Gastroesophageal sphincter (tissue), 4 donors: ENCODE measurements around the gene CACNA2D3. TPM values are rescaled to one million over a fixed set of nuclear protein-coding genes. Genes with fewer than 3 reads are reported as not detected.

Source experiments
- ATAC-seq: fragments of 150-250 bp; one replicate; pipeline ENCODE4 v1.9.1; 2016; ENCODE audit warnings: mild to moderate bottlenecking, moderate library complexity
- H3K27ac ChIP-seq, 4 donors: fragments of 200-600 bp; sonication (generic) in 3 of 4; 1 replicate in 3 of 4; 2 replicates in 1 of 4; pipeline ENCODE4 v1.5.1; 2016 to 2019
- H3K27me3 ChIP-seq: fragments of 200-600 bp; sonication (generic); one replicate; pipeline ENCODE4 v1.5.1; 2019
- H3K36me3 ChIP-seq, 2 donors: fragments of 200-600 bp; sonication (generic); one replicate each; pipeline ENCODE4 v1.5.1; 2019; ENCODE audit warnings: control low read depth in 1 of 2
- H3K4me1 ChIP-seq, 3 donors: fragments of 200-600 bp; sonication (generic); 1 replicate in 2 of 3; 2 replicates in 1 of 3; pipeline ENCODE4 v1.5.1; 2016 to 2019; ENCODE audit warnings: control low read depth in 2 of 3
- H3K4me3 ChIP-seq, 2 donors: fragments of 200-600 bp; sonication (generic); one replicate each; pipeline ENCODE4 v1.5.1; 2019; ENCODE audit warnings: mild to moderate bottlenecking in 1 of 2, moderate library complexity in 1 of 2
- H3K9me3 ChIP-seq, 3 donors: fragments of 200-600 bp; sonication (generic); one replicate each; pipeline ENCODE4 v1.5.1; 2017 to 2019; ENCODE audit warnings: control low read depth in 2 of 3
- EP300 ChIP-seq: sonication (generic); formaldehyde crosslinking; IDR thresholded peaks from one replicate; pipeline ENCODE4 v1.6.1; 2017; ENCODE audit warnings: antibody characterized with exemption, mild to moderate bottlenecking
- POLR2A ChIP-seq, 2 donors: fragments of 450-650 bp; IDR thresholded peaks; one replicate each; pipeline ENCODE4 v1.6.1; 2017; ENCODE audit warnings: antibody characterized with exemption in 2 of 2, mild to moderate bottlenecking in 2 of 2, moderate library complexity in 1 of 2
- POLR2AphosphoS5 ChIP-seq: sonication (generic); formaldehyde crosslinking; IDR thresholded peaks from one replicate; pipeline ENCODE4 v1.6.1; 2017; ENCODE audit warnings: antibody characterized with exemption
- WGBS, 2 donors: methylation state at CpG; one replicate each; pipeline ENCODE4 v1.1.5; 2018; ENCODE audit warnings: low coverage in 1 of 2; 5-methylcytosine and 5-hydroxymethylcytosine counted together
- total RNA-seq, 4 donors: library from RNA; depleted of rRNA; stranded (reverse); fragments of >200 nt; gene quantifications; one replicate each; pipeline ENCODE4 v1.1.0, GENCODE V29; 2016
- TF ChIP-seq, protein P1 (sequence below), 4 experiments: fragments of 200-600 bp in 2 of 4; fragments of 450-650 bp in 2 of 4; sonication (generic) in 1 of 4; IDR thresholded peaks; one replicate each; pipeline ENCODE4 v1.5.1; 2017 to 2019; ENCODE audit warnings: antibody characterized with exemption in 4 of 4, mild to moderate bottlenecking in 2 of 4, moderate library complexity in 2 of 4

The CACNA2D3 gene
- total RNA-seq, 4 donors from 2014 or later: 0.94 to 6.5 (median 3.5) TPM

DNA sequence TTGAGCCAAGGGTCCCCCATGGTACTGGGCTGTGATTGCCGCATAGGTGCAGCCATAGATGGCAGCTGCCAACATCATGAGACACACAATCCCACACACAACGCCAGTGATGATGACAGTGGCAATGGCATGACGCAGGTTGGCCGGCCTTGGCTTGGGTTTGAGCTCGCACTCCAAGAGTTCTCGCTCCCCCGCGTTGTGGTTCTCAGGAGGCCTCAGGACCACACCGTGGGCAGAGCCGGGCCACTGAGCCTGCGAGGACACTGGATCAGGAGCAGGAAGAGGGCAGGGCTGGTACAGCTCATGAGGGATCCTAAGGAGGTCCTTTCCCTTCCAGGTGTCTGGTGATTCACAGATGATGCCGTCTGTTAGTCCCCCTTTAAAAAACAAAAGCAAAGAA lies 796.2 kb downstream of the CACNA2D3 start:
- ATAC-seq: no peak
- Histone ChIP-seq H3K36me3 (no peaks in the 10 kb centered on the region), H3K4me1 (no peaks in the 10 kb centered on the region), H3K27ac (no peak overlapping the region), H3K4me3 (no peak overlapping the region), H3K27me3 (no peaks in the 10 kb centered on the region), H3K9me3 (no peaks in the 10 kb centered on the region)
- WGBS, 2 donors: 98 to 100% methylated on average over 1 to 7 of the region's 12 CpGs
- TF ChIP-seq, protein P1, sequence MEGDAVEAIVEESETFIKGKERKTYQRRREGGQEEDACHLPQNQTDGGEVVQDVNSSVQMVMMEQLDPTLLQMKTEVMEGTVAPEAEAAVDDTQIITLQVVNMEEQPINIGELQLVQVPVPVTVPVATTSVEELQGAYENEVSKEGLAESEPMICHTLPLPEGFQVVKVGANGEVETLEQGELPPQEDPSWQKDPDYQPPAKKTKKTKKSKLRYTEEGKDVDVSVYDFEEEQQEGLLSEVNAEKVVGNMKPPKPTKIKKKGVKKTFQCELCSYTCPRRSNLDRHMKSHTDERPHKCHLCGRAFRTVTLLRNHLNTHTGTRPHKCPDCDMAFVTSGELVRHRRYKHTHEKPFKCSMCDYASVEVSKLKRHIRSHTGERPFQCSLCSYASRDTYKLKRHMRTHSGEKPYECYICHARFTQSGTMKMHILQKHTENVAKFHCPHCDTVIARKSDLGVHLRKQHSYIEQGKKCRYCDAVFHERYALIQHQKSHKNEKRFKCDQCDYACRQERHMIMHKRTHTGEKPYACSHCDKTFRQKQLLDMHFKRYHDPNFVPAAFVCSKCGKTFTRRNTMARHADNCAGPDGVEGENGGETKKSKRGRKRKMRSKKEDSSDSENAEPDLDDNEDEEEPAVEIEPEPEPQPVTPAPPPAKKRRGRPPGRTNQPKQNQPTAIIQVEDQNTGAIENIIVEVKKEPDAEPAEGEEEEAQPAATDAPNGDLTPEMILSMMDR (IDR thresholded peaks at IDR 0.05): no peak
- TF ChIP-seq EP300: no peak
- no peak for TF ChIP-seq POLR2AphosphoS5
- no peak for TF ChIP-seq POLR2A (IDR thresholded peaks at IDR 0.05)

DNA sequence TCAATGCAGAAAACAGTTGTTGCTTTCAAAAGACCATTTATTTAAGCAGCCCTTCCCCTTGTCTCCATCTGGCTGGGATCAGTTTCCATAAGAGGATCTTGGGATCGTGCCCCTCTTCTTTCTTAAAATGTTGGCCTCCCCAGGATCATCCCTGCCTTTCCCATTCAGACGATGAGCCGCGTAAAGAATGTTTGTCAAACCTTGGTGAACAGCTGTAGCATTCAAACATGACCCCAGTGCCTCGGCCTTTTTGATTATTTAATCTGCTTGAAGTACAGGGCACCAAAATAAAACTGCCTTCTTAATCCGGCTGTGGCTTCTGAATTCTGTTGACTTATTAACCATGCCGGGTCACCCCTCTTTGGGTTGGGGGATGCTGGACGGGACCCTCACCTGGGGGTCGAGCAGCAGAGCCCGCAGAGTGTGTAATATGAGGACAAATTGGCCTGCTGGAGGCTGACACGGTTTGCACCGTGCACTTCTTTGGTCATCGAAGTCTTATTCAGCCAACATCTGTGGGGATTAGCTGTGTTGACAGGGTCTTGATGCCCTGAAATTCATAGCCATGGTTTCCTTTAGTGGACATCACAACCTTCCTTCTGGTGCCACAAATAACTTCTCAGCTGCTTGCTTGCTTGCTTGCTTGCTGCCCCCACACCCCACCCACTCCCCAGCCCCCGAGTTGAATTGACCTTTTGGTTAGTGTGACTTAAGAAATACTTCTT lies 805.9 kb downstream of the CACNA2D3 start, which contains the start of gene LRTM1:
Gene LRTM1 (minus strand): TSS at position 14 of the 725 bp plus-strand sequence. CDS start 148 bp downstream, outside the sequence.
- H3K27ac ChIP-seq: no peak within 1 kb of the TSS
- no peaks in the 10 kb centered on the region for H3K27me3 ChIP-seq
- WGBS, 2 donors: 20 to 69% methylated on average over 1 to 12 of the region's 14 CpGs
- TF ChIP-seq, protein P1 (IDR thresholded peaks at IDR 0.05): no peak
- TF ChIP-seq EP300: no peak
- no peak for TF ChIP-seq POLR2A (IDR thresholded peaks at IDR 0.05)
- no peak for TF ChIP-seq POLR2AphosphoS5
- H3K4me1 ChIP-seq: no peaks in the 10 kb centered on the region
- no peak for ATAC-seq
- H3K36me3 ChIP-seq: no peaks in the 10 kb centered on the region
- no peak within 1 kb of the TSS for H3K4me3 ChIP-seq
- no peaks in the 10 kb centered on the region for H3K9me3 ChIP-seq

DNA sequence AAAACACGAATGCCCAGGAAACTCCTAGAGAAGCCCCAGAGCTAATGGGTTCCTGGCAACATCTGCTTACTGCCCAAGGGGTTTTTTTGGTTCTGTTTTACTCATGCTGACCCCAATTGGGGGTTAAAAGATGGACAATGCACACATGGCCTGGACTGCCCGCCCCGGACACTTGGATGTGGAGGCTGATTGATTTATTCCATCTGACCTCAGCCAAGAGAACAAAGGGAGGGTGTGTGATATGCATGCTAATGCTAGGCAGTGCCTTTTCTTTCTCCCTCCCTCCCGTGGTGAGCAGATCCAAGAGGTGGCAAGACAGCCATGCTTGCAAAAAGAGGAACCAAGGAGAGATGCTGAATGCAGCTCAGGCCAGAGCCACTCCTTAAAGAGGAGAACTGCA lies 808.8 kb downstream of the CACNA2D3 start:
- WGBS, 2 donors: 57 to 80% methylated on average over 1 to 4 of the region's 4 CpGs
- no peaks in the 10 kb centered on the region for H3K4me1 ChIP-seq
- no peak overlapping the region for H3K4me3 ChIP-seq
- no peaks in the 10 kb centered on the region for H3K36me3 ChIP-seq
- no peak overlapping the region for H3K27ac ChIP-seq
- H3K9me3 ChIP-seq: no peaks in the 10 kb centered on the region
- H3K27me3 ChIP-seq: no peaks in the 10 kb centered on the region
- no peak for ATAC-seq
- TF ChIP-seq POLR2AphosphoS5 (no peak), EP300 (no peak), POLR2A (IDR thresholded peaks at IDR 0.05) (no peak)
- TF ChIP-seq, protein P1 (IDR thresholded peaks at IDR 0.05): no peak

DNA sequence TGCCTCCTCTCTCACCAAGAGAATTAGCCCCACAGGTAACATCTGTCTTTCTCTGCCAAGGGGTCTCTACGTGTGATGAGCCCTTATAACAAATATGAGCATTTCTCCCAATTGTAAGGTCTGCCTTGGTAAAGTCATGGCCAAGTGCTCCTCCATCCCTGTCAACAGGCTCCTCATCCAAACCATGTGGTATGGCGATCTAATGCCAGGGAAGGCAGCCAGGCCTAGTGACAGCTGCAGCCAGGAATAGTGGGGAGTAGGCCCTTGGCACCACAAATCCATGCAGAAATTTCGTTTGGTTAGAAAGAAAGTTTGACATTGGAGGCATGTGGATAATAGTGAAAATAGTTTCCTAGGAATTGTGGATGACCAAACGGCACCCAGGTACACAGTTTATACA lies 810.3 kb downstream of the CACNA2D3 start:
- no peaks in the 10 kb centered on the region for H3K27me3 ChIP-seq
- TF ChIP-seq POLR2AphosphoS5 (no peak), EP300 (no peak), POLR2A (IDR thresholded peaks at IDR 0.05) (no peak)
- TF ChIP-seq, protein P1 (IDR thresholded peaks at IDR 0.05): no peak
- H3K36me3 ChIP-seq: no peaks in the 10 kb centered on the region

DNA sequence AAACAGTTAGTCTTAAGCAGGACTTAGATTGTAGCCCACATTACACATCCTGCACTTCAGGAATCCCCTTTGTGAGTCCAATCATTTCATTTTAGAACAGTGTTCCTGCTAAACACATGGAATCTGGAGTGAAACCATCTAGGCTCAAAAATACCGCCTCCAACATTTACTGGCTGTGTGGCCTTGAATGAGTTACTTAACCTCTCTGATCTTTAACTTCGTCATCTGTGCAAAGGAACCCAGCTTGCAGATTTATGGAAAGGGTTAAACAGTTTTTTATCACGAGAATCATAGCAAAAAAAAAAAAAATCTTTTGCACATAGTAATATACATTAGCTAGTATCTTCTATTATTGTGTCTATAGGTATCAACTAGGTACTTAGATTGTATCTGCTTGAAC lies 813.5 kb downstream of the CACNA2D3 start:
- no peaks in the 10 kb centered on the region for H3K27me3 ChIP-seq
- no peak for ATAC-seq
- no peaks in the 10 kb centered on the region for H3K9me3 ChIP-seq
- H3K4me3 ChIP-seq: no peak overlapping the region
- no peaks in the 10 kb centered on the region for H3K4me1 ChIP-seq
- no peak overlapping the region for H3K27ac ChIP-seq
- no peak for TF ChIP-seq POLR2AphosphoS5
- TF ChIP-seq EP300: no peak
- TF ChIP-seq, protein P1 (IDR thresholded peaks at IDR 0.05): no peak
- TF ChIP-seq POLR2A (IDR thresholded peaks at IDR 0.05): no peak
- WGBS, 2 donors: 75 to 77% methylated on average over 3 of the region's 3 CpGs
- H3K36me3 ChIP-seq: no peaks in the 10 kb centered on the region

More for the DNA sequence above, 810.3 kb downstream of the CACNA2D3 start:
- Histone ChIP-seq H3K4me3 (no peak overlapping the region), H3K4me1 (no peaks in the 10 kb centered on the region), H3K27ac (no peak overlapping the region), H3K9me3 (no peaks in the 10 kb centered on the region)
- WGBS, 2 donors: 47 to 83% methylated on average over 2 to 3 of the region's 4 CpGs
- ATAC-seq: no peak
